ENCODE results near the gene SOX2. TPM values are rescaled to one million over a fixed set of nuclear protein-coding genes. Genes with fewer than 3 reads are reported as not detected.

The SOX2 gene
- total RNA-seq, 1 experiment from 2014 or later: 0.39 TPM

- Histone ChIP-seq H3K27me3 (ENCODE audit: control insufficient read depth, insufficient read depth, low read length) (peaks cover 35% of the 10 kb centered on the region), H3K4me3 (ENCODE audit: low read depth in 2 of 2, low read length in 2 of 2) (peak overlapping the region in 1 of 2 experiments; percentile 2; a peak in 1 of 4 replicates), H3K4me1 (ENCODE audit: control insufficient read depth, insufficient read depth, low read length) (peaks cover 15% of the 10 kb centered on the region), H3K36me3 (ENCODE audit: control insufficient read depth, insufficient read depth, low read length) (peaks cover 4% of the 10 kb centered on the region; the same call in 1 of the 2 replicates), H3K27ac (ENCODE audit: low read length) (no peak overlapping the region), H3K9me3 (ENCODE audit: control insufficient read depth, insufficient read depth, low read depth, low read length) (no peaks in the 10 kb centered on the region)
- DNase-seq (ENCODE audit: low read depth, low spot score) (no peak), ATAC-seq (no peak)
- no peak for TF ChIP-seq POLR2AphosphoS5 (IDR thresholded peaks at IDR 0.05; ENCODE audit: low read depth, low read length)
- TF ChIP-seq, protein P1, sequence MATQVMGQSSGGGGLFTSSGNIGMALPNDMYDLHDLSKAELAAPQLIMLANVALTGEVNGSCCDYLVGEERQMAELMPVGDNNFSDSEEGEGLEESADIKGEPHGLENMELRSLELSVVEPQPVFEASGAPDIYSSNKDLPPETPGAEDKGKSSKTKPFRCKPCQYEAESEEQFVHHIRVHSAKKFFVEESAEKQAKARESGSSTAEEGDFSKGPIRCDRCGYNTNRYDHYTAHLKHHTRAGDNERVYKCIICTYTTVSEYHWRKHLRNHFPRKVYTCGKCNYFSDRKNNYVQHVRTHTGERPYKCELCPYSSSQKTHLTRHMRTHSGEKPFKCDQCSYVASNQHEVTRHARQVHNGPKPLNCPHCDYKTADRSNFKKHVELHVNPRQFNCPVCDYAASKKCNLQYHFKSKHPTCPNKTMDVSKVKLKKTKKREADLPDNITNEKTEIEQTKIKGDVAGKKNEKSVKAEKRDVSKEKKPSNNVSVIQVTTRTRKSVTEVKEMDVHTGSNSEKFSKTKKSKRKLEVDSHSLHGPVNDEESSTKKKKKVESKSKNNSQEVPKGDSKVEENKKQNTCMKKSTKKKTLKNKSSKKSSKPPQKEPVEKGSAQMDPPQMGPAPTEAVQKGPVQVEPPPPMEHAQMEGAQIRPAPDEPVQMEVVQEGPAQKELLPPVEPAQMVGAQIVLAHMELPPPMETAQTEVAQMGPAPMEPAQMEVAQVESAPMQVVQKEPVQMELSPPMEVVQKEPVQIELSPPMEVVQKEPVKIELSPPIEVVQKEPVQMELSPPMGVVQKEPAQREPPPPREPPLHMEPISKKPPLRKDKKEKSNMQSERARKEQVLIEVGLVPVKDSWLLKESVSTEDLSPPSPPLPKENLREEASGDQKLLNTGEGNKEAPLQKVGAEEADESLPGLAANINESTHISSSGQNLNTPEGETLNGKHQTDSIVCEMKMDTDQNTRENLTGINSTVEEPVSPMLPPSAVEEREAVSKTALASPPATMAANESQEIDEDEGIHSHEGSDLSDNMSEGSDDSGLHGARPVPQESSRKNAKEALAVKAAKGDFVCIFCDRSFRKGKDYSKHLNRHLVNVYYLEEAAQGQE (IDR thresholded peaks at IDR 0.05; ENCODE audit: insufficient read depth in 1 of 2, low read depth in 2 of 2, low read length in 1 of 2): no peak
- no TSS peak for BruUV-seq (replicated peaks)
- intact Hi-C loops (cut with micrococcal nuclease; ENCODE audit: unreplicated experiment): no loop called here
- ChIA-PET POLR2A (interaction anchor here (0.6 kb wide), 2 partner anchors 138 to 489 kb away, joined by 3 read pairs; no protein-coding TSS in a partner anchor), CTCF (interaction anchor here (0.6 to 1.9 kb wide), 3 partner anchors 26 to 490 kb away, joined by 3 to 9 read pairs (median 3); no protein-coding TSS in a partner anchor)
- in situ Hi-C loops (cut with HindIII; ENCODE audit: low pct_unique_long_range_greater_than_20kb, low sequenced_read_pairs): no loop called here
These were observed 12.4 kb upstream of the SOX2 start for GRCh38 chr3:181699171-181699903.

DNA sequence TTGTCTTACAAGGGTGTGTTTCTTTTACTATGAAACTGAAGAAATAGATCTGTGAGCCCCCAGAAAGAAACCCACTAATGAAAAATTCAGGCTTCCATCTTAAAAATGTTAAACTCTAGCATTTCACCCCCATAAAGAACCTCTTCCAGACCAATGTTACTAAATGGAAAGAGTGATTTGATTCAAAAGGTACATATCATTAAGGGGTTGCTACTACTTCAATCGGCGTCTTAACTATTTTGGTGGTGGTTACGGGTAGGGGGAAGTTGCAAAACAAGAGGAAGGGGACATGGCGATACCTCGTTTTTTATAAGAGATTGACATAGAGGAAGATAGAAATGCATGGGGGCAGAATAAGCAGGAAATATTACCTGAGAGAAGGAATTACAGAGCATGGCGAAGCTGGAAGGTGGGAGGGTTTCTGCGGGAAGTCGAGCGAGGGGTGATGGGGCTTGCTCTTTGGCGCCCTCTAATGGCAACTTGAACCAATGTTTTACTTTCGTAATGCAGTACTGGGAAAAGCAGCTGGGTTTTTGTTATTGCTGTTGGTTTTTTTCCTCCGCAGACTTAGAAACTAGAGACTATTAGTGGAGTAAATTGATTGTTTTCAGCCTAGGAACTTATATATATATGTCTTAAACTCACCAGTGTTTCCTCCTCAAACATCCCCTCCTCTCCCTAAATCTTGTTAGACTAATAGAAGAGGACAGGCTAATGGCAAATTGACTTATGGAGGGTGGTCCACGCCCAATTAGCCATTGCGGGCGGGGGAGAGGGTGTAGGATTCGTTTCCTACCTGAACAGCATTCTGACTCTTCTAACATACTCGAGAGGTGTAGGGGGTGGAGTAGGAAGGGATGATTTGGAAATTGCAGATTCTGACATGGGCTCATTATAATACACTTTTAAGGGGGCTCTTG, 11.3 kb upstream of the SOX2 start:
- H3K27ac ChIP-seq (ENCODE audit: low read length): no peak overlapping the region
- no TSS peak for BruUV-seq (replicated peaks)
- ChIA-PET CTCF (interaction anchor here (0.6 to 1.9 kb wide), 7 partner anchors 9 to 586 kb away, joined by 3 to 9 read pairs (median 3); no protein-coding TSS in a partner anchor), POLR2A (no interaction called here)
- in situ Hi-C loops (cut with HindIII; ENCODE audit: low pct_unique_long_range_greater_than_20kb, low sequenced_read_pairs): no loop called here
- TF ChIP-seq SIN3A (IDR thresholded peaks at IDR 0.05; ENCODE audit: borderline replicate concordance, insufficient read depth, low read depth, low read length): no peak
- peak; percentile 97 for TF ChIP-seq CTCF (IDR thresholded peaks at IDR 0.05)
- TF ChIP-seq POLR2AphosphoS5 (IDR thresholded peaks at IDR 0.05; ENCODE audit: low read depth, low read length): no peak
- TF ChIP-seq, protein P1 (IDR thresholded peaks at IDR 0.05; ENCODE audit: insufficient read depth in 1 of 2, low read depth in 2 of 2, low read length in 1 of 2): no peak
- intact Hi-C loops (cut with micrococcal nuclease; ENCODE audit: unreplicated experiment): loop anchor here (2.0 to 10.0 kb wide), 4 partner anchors 194 to 896 kb away; no protein-coding TSS in a partner anchor
- H3K27me3 ChIP-seq (ENCODE audit: control insufficient read depth, insufficient read depth, low read length): peaks cover 39% of the 10 kb centered on the region
- H3K9me3 ChIP-seq (ENCODE audit: control insufficient read depth, insufficient read depth, low read depth, low read length): no peaks in the 10 kb centered on the region
- H3K4me3 ChIP-seq (ENCODE audit: low read depth in 2 of 2, low read length in 2 of 2): peak overlapping the region; percentile 27 to 48
- ATAC-seq: peak; percentile 85
- DNase-seq (ENCODE audit: low read depth, low spot score): peak; percentile 64
- H3K4me1 ChIP-seq (ENCODE audit: control insufficient read depth, insufficient read depth, low read length): peaks cover 15% of the 10 kb centered on the region
- H3K36me3 ChIP-seq (ENCODE audit: control insufficient read depth, insufficient read depth, low read length): peaks cover 4% of the 10 kb centered on the region; the same call in 1 of the 2 replicates
